Endothelial cell of umbilical vein (primary cell): ENCODE measurements around the gene BIRC2.

Source experiments
- EZH2 ChIP-seq: IDR thresholded peaks from 2 replicates; pipeline ENCODE4 v1.6.1; 2012; ENCODE audit warnings: borderline replicate concordance, low read depth, mild to moderate bottlenecking, moderate library complexity, low read length, inconsistent platforms; ENCODE audit not compliant: severe bottlenecking
- POLR2A ChIP-seq: IDR thresholded peaks from 2 replicates; pipeline ENCODE4 v1.6.1; 2012; ENCODE audit warnings: low read depth, mild to moderate bottlenecking, control low read depth, low read length
- TF ChIP-seq, protein P1 (sequence below), 2 donors: IDR thresholded peaks; 1 replicate in 1 of 2; 2 replicates in 1 of 2; pipeline ENCODE4 v1.5.1; 2011; ENCODE audit warnings: low read length in 2 of 2, mild to moderate bottlenecking in 2 of 2, moderate library complexity in 2 of 2, control low read depth in 1 of 2, inconsistent platforms in 1 of 2, low read depth in 1 of 2; ENCODE audit not compliant: insufficient read depth in 1 of 2; ENCODE audit errors: extremely low read depth in 1 of 2

DNA sequence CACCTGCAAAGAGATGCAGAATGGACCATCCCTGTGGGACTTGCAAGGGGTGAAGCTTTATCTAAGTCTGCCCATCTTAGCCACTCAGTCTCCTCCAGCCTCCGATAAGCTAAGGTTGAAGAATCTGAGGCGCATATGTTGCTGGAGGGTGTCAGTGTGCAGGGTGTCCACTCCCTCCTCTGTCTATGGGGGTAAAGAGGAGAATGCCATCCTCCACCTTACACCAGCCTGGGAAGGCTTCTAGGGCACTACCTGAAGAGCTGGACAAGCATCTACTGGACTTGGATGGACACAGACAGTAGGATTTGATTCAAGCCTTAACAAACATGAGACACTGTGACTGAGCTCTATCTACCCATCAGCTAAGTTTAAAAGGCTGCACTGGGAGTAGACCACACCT lies 59.1 kb downstream of the BIRC2 start:
- TF ChIP-seq, protein P1, sequence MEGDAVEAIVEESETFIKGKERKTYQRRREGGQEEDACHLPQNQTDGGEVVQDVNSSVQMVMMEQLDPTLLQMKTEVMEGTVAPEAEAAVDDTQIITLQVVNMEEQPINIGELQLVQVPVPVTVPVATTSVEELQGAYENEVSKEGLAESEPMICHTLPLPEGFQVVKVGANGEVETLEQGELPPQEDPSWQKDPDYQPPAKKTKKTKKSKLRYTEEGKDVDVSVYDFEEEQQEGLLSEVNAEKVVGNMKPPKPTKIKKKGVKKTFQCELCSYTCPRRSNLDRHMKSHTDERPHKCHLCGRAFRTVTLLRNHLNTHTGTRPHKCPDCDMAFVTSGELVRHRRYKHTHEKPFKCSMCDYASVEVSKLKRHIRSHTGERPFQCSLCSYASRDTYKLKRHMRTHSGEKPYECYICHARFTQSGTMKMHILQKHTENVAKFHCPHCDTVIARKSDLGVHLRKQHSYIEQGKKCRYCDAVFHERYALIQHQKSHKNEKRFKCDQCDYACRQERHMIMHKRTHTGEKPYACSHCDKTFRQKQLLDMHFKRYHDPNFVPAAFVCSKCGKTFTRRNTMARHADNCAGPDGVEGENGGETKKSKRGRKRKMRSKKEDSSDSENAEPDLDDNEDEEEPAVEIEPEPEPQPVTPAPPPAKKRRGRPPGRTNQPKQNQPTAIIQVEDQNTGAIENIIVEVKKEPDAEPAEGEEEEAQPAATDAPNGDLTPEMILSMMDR (IDR thresholded peaks at IDR 0.05; ENCODE audit: extremely low read depth in 1 of 2, insufficient read depth in 1 of 2, low read depth in 1 of 2, low read length in 2 of 2) = no peak
- TF ChIP-seq POLR2A (no peak), EZH2 (no peak)
